GM12878 (cell line): ENCODE data around the gene LMAN1L. TPM values are rescaled to one million over a fixed set of nuclear protein-coding genes. Genes with fewer than 3 reads are reported as not detected.

Experiments
- ATAC-seq: fragments of 200-7000 bp; cut with Tn5 transposase; 3 replicates; pipeline ENCODE4 v1.9.1; 2020; ENCODE audit warnings: mild to moderate bottlenecking, moderate library complexity
- BruUV-seq: library from RNA; stranded (reverse); fragments of 400-500 nt; replicated peaks from 2 replicates; lab custom pipeline; 2021; lab: Mats Ljungman, UMichigan
- CTCF ChIA-PET: fragments of 300-600 bp; sonication (Branson Sonifier 250); formaldehyde crosslinking; extraction: SDS; loops from one replicate; lab custom pipeline; 2021; ENCODE audit warnings: inconsistent platforms; lab: Yijun Ruan, JAX
- POLR2A ChIA-PET: fragments of 350-600 bp; formaldehyde crosslinking; extraction: SDS; loops from one replicate; lab custom pipeline; 2021; ENCODE audit warnings: inconsistent platforms; lab: Charles Lee
- RAD21 ChIA-PET: fragments of 300-600 bp; sonication (Branson Sonifier 250); formaldehyde crosslinking; loops from one replicate; lab custom pipeline; 2023; ENCODE audit warnings: antibody characterized with exemption; ENCODE audit not compliant: unreplicated experiment; lab: Charles Lee
- SMC1A ChIA-PET: fragments of 300-600 bp; sonication (Branson Sonifier 250); formaldehyde crosslinking; loops from one replicate; lab custom pipeline; 2023; ENCODE audit not compliant: unreplicated experiment, uncharacterized antibody; lab: Charles Lee
- DNase-seq: peaks from one replicate; pipeline ENCODE4 v3.0.0-alpha.2; 2011; ENCODE audit warnings: low read depth, low spot score
- FAIRE-seq: peaks from 3 replicates; lab custom pipeline; 2011; peaks lifted over from hg19 to GRCh38; lab: Jason Lieb, UNC
- H2AFZ ChIP-seq: 2 replicates; pipeline ENCODE4 v1.6.0; 2011; ENCODE audit warnings: low read depth, low read length, control low read depth; ENCODE audit not compliant: control insufficient read depth
- H3K27ac ChIP-seq: 2 replicates; pipeline ENCODE4 v1.5.1; 2011; ENCODE audit warnings: control low read depth; ENCODE audit not compliant: control insufficient read depth, insufficient read depth
- H3K27me3 ChIP-seq, 2 experiments: replicated peaks in 1 of 2; 2 replicates each; pipeline versions ENCODE4 v1.6.0 to v1.6.1; 2011; ENCODE audit warnings: low read length in 1 of 2; ENCODE audit not compliant: control insufficient read depth in 2 of 2, insufficient read depth in 2 of 2
- H3K36me3 ChIP-seq, 2 experiments: 2 replicates each; pipeline ENCODE4 v1.5.1; 2011; ENCODE audit warnings: low read length in 1 of 2; ENCODE audit not compliant: control insufficient read depth in 2 of 2, insufficient read depth in 2 of 2
- H3K4me1 ChIP-seq: 2 replicates; pipeline ENCODE4 v1.6.1; 2011; ENCODE audit warnings: mild to moderate bottlenecking, low read length, moderate library complexity, mixed read lengths; ENCODE audit not compliant: control insufficient read depth, insufficient read depth
- H3K4me2 ChIP-seq: 2 replicates; pipeline ENCODE4 v1.6.0; 2011; ENCODE audit warnings: control low read depth; ENCODE audit not compliant: control insufficient read depth, insufficient read depth
- H3K4me3 ChIP-seq: fragments of 200-600 bp; sonication (generic); 2 replicates; pipeline ENCODE4 v1.5.1; 2016
- H3K79me2 ChIP-seq: 2 replicates; pipeline ENCODE4 v1.6.0; 2011; ENCODE audit warnings: low read length; ENCODE audit not compliant: control insufficient read depth, insufficient read depth
- H3K9ac ChIP-seq: 2 replicates; pipeline ENCODE4 v1.8.0; 2011; ENCODE audit warnings: low read length, control low read depth, mixed read lengths; ENCODE audit not compliant: control insufficient read depth, insufficient read depth
- H3K9me3 ChIP-seq: replicated peaks from 3 replicates; pipeline ENCODE4 v1.5.1; 2011; ENCODE audit warnings: mild to moderate bottlenecking, low read length; ENCODE audit not compliant: control insufficient read depth, insufficient read depth
- H4K20me1 ChIP-seq: 2 replicates; pipeline ENCODE4 v1.6.0; 2011; ENCODE audit not compliant: control insufficient read depth, insufficient read depth
- EED ChIP-seq: sonication (generic); IDR thresholded peaks from 2 replicates; pipeline ENCODE4 v1.6.1; 2016; ENCODE audit warnings: antibody characterized with exemption, low read depth
- HDGF ChIP-seq: fragments of 450-650 bp; IDR thresholded peaks from 2 replicates; pipeline ENCODE4 v1.6.1; 2016; ENCODE audit warnings: antibody characterized with exemption
- IKZF1 ChIP-seq: fragments of 450-650 bp; conservative IDR thresholded peaks from 2 replicates; pipeline ENCODE4 v1.6.1; 2017; ENCODE audit warnings: antibody characterized with exemption, mild to moderate bottlenecking
- IKZF2 ChIP-seq, 2 experiments: fragments of 450-650 bp; IDR thresholded peaks; 2 replicates each; pipeline ENCODE4 v1.6.1; 2017; ENCODE audit warnings: mild to moderate bottlenecking in 2 of 2, moderate library complexity in 2 of 2
- MXI1 ChIP-seq: fragments of 150-350 bp; IDR thresholded peaks from 2 replicates; pipeline ENCODE4 v1.6.1; 2011; ENCODE audit warnings: low read depth, mild to moderate bottlenecking, inconsistent platforms, low read length, improper control_type of control experiment
- PML ChIP-seq: IDR thresholded peaks from 2 replicates; pipeline ENCODE4 v1.6.1; 2012; ENCODE audit warnings: low read length, inconsistent platforms
- POLR2A ChIP-seq: IDR thresholded peaks from 2 replicates; pipeline ENCODE4 v1.6.1; 2011; ENCODE audit warnings: low read depth, mild to moderate bottlenecking, low read length
- RELB ChIP-seq: fragments of 450-650 bp; IDR thresholded peaks from 2 replicates; pipeline ENCODE4 v1.6.1; 2017; ENCODE audit warnings: low read depth, mild to moderate bottlenecking, moderate library complexity
- SPI1 ChIP-seq: IDR thresholded peaks from 2 replicates; pipeline ENCODE4 v1.6.1; 2011; ENCODE audit warnings: low read depth, mild to moderate bottlenecking, low read length, moderate library complexity, borderline replicate concordance; ENCODE audit not compliant: insufficient read depth
- ZNF217 ChIP-seq: fragments of 450-650 bp; IDR thresholded peaks from 2 replicates; pipeline ENCODE4 v1.6.1; 2017; ENCODE audit warnings: antibody characterized with exemption, mild to moderate bottlenecking
- ZNF384 ChIP-seq: IDR thresholded peaks from 2 replicates; pipeline ENCODE4 v1.6.1; 2012; ENCODE audit warnings: low read depth, mild to moderate bottlenecking, low read length, improper control_type of control experiment, borderline replicate concordance
- WGBS: methylation state at CpG from one replicate; pipeline ENCODE4 v1.1.6; 2016; ENCODE audit warnings: low lambda C conversion rate; ENCODE audit not compliant: insufficient replicate concordance, insufficient coverage; ENCODE audit errors: missing lambda C conversion rate; 5-methylcytosine and 5-hydroxymethylcytosine counted together
- in situ Hi-C: fragments of 300-500 bp; cut with MboI; formaldehyde crosslinking; loops from 9 replicates; pipeline ENCODE4 v1.14.3; 2018; ENCODE audit warnings: mixed read lengths
- intact Hi-C: fragments of 100-400 bp; cut with micrococcal nuclease; formaldehyde crosslinking; loops from one replicate; pipeline ENCODE4 v1.14.2; 2022; ENCODE audit not compliant: unreplicated experiment
- polyA plus RNA-seq, 11 experiments: library from polyadenylated mRNA; depleted of rRNA in 4 of 11; unstranded in 6 of 11; stranded (reverse) in 5 of 11; fragments of >200 nt; fragmentation: Nextera tagmentation in 4 of 11; fragmentation: Illumina TruSeq in 1 of 11; extraction: Ambion mirVana in 4 of 11; extraction: Trizol in 1 of 11; gene quantifications; 1 replicate in 1 of 11; 2 replicates in 10 of 11; pipeline versions ENCODE4 v1.2.1 to v1.2.3, GENCODE V29; 2011 to 2016; ENCODE audit warnings: inconsistent platforms in 2 of 11, missing spikeins in 2 of 11, low read depth in 1 of 11
- total RNA-seq, 4 experiments: library from RNA; depleted of rRNA in 3 of 4; stranded (reverse); fragments of >200 nt in 3 of 4; fragmentation: Illumina TruSeq in 1 of 4; extraction: Trizol in 1 of 4; gene quantifications; 2 replicates each; pipeline versions ENCODE4 v1.2.1 to v1.2.3, GENCODE V29; 2013 to 2021
- TF ChIP-seq, protein P1 (sequence below): fragments of 450-650 bp; IDR thresholded peaks from 2 replicates; pipeline ENCODE4 v1.6.1; 2017; ENCODE audit warnings: borderline replicate concordance
- TF ChIP-seq, protein P2 (sequence below): IDR thresholded peaks from 2 replicates; pipeline ENCODE4 v1.6.1; 2012; ENCODE audit warnings: low read depth, low read length, improper control_type of control experiment

LMAN1L gene
- total and polyA plus RNA-seq, 10 of the 15 experiments (the other 5 are each of a cell fraction or from before 2014, with no cell fraction given): not detected

DNA sequence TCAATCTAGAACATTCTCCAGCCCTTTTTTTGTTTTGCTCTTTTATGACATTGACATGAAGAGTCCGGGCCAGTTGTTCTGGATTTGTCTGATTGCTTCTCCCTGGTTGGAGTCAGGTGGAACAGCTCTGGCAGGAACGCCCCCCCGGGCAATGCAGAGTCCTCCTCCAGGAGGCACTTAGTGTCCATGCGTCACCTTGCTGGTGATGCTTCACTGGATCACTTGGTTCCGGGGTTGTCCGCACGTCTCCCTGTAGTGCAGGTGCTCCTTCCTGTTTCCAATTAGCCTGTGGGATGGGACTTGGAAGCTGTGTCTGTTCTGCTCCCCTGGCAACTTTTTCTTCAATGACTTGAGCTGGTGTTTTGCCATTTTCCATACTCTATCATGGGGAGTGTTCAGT lies 21.0 kb upstream of the LMAN1L start:
- in situ Hi-C loops: no loop called here
- Histone ChIP-seq H3K9me3 (no peaks in the 10 kb centered on the region), H3K9ac (peak overlapping the region; percentile 82), H4K20me1 (no peaks in the 10 kb centered on the region), H3K36me3 (peaks cover 17% of the 10 kb centered on the region in 2 experiments; a peak in 3 of 4 replicates), H3K4me2 (peak overlapping the region; percentile 67), H3K4me1 (peaks cover 61% of the 10 kb centered on the region), H2AFZ (no peak overlapping the region), H3K27ac (peak overlapping the region; percentile 96)
- ChIA-PET CTCF (interaction anchor here (1.2 to 25.9 kb wide), 4 partner anchors 6 to 158 kb away, joined by 3 to 1288 read pairs (median 66); partner anchors contain the start of gene CSK), POLR2A (interaction anchor here (0.6 to 14.2 kb wide), 5 partner anchors 15 to 394 kb away, joined by 3 to 602 read pairs (median 4); partner anchors contain the start of gene CSK), RAD21 (interaction anchor here (0.8 to 25.2 kb wide), 6 partner anchors 2 to 250 kb away, joined by 3 to 1186 read pairs (median 6); partner anchors contain the start of genes ARID3B and CSK), SMC1A (interaction anchor here (0.7 to 15.7 kb wide), 6 partner anchors 6 to 110 kb away, joined by 3 to 811 read pairs (median 10); partner anchors contain the start of gene CSK)
- no peak for ATAC-seq
- WGBS: 1% methylated on average over 7 of the region's 7 CpGs
- intact Hi-C loops: no loop called here
- BruUV-seq: no TSS peak
- DNase-seq: no peak
- no peak for TF ChIP-seq ZNF217
- TF ChIP-seq SPI1: peak; percentile 20; the same call in 1 of the 2 replicates
- TF ChIP-seq RELB: 0 out of 2 replicates have a peak, but pooled peaks have one; percentile 45
- TF ChIP-seq HDGF: 0 out of 2 replicates have a peak, but pooled peaks have one; percentile 20
- TF ChIP-seq ZNF384: no peak
- TF ChIP-seq PML: no peak
- peak; percentile 77 for TF ChIP-seq EED
- 0 out of 2 replicates have a peak, but pooled peaks have one; percentile 13 for TF ChIP-seq MXI1
- TF ChIP-seq IKZF1: peak; percentile 49; the same call in 1 of the 2 replicates
- TF ChIP-seq, protein P1, sequence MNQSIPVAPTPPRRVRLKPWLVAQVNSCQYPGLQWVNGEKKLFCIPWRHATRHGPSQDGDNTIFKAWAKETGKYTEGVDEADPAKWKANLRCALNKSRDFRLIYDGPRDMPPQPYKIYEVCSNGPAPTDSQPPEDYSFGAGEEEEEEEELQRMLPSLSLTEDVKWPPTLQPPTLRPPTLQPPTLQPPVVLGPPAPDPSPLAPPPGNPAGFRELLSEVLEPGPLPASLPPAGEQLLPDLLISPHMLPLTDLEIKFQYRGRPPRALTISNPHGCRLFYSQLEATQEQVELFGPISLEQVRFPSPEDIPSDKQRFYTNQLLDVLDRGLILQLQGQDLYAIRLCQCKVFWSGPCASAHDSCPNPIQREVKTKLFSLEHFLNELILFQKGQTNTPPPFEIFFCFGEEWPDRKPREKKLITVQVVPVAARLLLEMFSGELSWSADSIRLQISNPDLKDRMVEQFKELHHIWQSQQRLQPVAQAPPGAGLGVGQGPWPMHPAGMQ: no peak
- TF ChIP-seq IKZF2 (IDR thresholded peaks at IDR 0.05): peak; percentile 39 to 61; a peak in 2 of 4 replicates
- TF ChIP-seq, protein P2, sequence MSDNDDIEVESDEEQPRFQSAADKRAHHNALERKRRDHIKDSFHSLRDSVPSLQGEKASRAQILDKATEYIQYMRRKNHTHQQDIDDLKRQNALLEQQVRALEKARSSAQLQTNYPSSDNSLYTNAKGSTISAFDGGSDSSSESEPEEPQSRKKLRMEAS: no peak
- peak; percentile 42; the same call in 1 of the 2 replicates for TF ChIP-seq POLR2A
- TF ChIP-seq, all 136 proteins: peak for 8
- FAIRE-seq: no peak
- peak overlapping the region; percentile 77 for H3K4me3 ChIP-seq
- no peaks in the 10 kb centered on the region for H3K27me3 ChIP-seq
- peaks cover 91% of the 10 kb centered on the region for H3K79me2 ChIP-seq
